ENCODE data around the gene RNF44.

GRCh38 chr5:176536132-176536901 is 885 bp downstream of the RNF44 start:
- TF ChIP-seq RAD21 (IDR thresholded peaks at IDR 0.05; ENCODE audit: low read depth) = no peak
- TF ChIP-seq CTCF (IDR thresholded peaks at IDR 0.05 in 2 of 3, conservative IDR thresholded peaks at IDR 0.05 in 1 of 3; ENCODE audit: borderline replicate concordance in 1 of 3, insufficient read depth in 1 of 3, low read depth in 2 of 3, low read length in 2 of 3) = no peak
- TF ChIP-seq EZH2 (IDR thresholded peaks at IDR 0.05) = no peak
- TF ChIP-seq ZBTB33 (IDR thresholded peaks at IDR 0.05; ENCODE audit: extremely low read depth, insufficient replicate concordance, low read length) = no peak
- TF ChIP-seq YY1 (IDR thresholded peaks at IDR 0.05; ENCODE audit: extremely low read depth, insufficient replicate concordance, low read depth, low read length) = no peak
- no peak for TF ChIP-seq POLR2A (IDR thresholded peaks at IDR 0.05; ENCODE audit: borderline replicate concordance, extremely low read depth, insufficient read depth, insufficient read length)
- TF ChIP-seq CEBPB (IDR thresholded peaks at IDR 0.05; ENCODE audit: low read depth) = no peak
- no peak for TF ChIP-seq SIN3A (IDR thresholded peaks at IDR 0.05; ENCODE audit: low read depth)
- TF ChIP-seq ATF3 (IDR thresholded peaks at IDR 0.05) = no peak
- no peak for TF ChIP-seq ELF1 (IDR thresholded peaks at IDR 0.05; ENCODE audit: borderline replicate concordance, low read depth)
- TF ChIP-seq POLR2AphosphoS5 (IDR thresholded peaks at IDR 0.05; ENCODE audit: low read depth, low read length) = no peak; the same call in 1 of the 2 replicates
- TF ChIP-seq SRF (IDR thresholded peaks at IDR 0.05; ENCODE audit: low read depth) = no peak
- no peak for TF ChIP-seq EZH2phosphoT487 (IDR thresholded peaks at IDR 0.05; ENCODE audit: borderline replicate concordance)
- no peak for TF ChIP-seq MAX (IDR thresholded peaks at IDR 0.05)
